ENCODE data around the gene CCDC9B.

Gene CCDC9B

GRCh38 chr15:40303576-40303975, 37.2 kb downstream of the CCDC9B start:
- no peak for DNase-seq

DNA sequence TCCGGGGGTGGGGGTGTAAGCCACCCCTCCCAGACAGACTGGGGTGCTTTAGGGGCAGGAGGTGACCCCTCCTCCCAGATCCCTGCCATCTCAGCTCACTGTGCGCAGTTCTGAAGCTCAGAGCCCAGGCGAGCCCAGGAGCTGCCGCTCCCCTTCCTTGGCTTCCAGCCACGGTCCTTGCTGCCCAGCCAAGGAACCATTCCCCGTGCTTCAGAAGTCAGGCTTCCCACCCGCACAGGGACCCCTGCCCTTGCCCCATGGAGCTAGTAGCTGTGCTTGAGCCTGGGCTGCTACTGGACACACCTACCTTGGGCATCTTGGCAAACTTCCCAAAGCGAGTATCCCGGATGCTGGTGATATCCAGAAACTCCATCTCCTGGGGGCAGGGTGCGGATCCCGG, 37.8 kb downstream of the CCDC9B start:
- DNase-seq = no peak

DNA sequence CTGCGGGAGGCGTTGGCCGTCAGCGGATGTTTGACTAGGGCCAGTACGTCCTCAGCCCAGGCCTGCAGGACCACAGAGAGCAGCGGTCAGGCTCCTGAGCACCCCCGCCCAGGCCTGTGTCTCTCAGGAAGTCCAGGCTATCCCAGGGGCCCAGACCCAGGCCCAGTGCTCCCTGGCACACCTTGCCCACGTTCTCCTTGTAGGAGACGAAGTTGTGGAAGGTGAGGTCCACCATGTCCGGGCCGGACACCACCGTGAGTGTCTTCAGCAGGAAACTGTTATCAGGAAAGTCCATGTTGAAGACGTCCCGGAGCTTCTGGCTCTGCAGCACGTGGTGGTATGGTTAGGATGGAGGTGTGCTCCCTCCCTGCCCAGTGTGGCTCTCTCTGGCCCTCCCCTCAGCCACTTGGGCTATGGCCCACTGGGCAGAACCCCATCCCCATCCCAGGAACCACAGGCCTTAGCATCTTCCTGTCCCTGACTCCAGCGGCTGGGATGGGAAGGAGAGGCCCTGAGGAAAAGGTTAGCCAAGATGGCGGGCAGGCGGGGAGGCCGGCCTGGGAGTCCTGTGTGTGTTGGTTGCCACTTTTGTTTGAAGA, 38.4 kb downstream of the CCDC9B start:
- no peak for DNase-seq

GRCh38 chr15:40301467-40302179, 39.1 kb downstream of the CCDC9B start:
- no peak for DNase-seq

- DNase-seq = no peak
These were observed 40.0 kb downstream of the CCDC9B start for GRCh38 chr15:40300771-40301170.

GRCh38 chr15:40300367-40300766, 40.4 kb downstream of the CCDC9B start:
- DNase-seq = no peak

DNA sequence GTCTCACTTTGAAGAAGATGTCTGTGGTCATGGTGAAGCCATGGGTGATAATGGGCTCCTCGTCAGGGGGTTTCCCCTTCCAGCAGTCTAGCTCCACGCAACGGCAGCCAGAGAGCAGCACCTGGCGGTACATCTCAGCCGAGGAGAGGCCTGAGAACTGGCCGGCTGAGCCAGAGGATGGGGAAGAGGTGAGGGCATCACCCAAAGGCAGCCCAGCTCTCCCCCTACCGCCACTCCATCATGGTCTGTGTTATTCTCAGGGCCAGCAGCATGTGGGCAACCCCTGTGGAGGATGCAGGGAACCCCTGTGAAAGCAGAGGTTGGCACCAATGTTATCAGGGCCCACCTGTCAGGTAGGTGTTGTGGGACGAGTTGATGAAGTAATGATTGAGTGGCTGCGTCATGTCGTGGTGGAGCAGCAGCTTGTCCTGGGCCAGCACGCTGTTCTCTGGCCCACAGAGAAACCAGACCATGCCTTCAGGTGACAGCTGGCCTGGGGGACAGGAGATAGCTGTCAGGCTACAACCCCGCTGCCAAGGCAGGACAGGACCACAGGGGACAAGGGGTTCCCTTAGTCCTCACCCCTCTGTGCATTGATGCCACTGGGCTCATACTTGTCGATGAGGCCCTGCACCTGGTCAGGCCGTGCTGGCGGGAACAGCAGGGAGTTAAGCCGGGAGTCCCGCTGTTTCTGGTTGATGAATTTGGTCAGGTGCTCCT, 42.4 kb downstream of the CCDC9B start:
- no peak for DNase-seq

DNA sequence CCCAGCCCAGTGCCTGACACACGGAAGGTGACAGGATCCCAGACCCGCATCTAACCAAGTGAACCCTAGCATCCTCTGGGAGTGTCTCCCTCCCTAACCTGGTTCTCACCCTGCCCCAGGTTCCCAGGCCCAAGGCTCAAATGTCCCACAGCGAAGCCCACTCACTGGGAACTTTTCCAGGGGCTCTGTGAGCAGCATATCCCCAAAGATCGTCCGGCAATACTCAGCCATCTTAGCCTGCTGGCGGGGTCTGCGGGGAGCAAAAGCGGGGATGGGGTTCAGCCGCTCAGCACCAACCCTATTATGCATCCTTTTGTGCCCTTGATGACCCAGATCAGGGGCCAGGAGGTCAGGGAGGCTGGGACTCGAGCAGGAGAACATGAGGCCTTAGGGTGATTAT, 43.4 kb downstream of the CCDC9B start:
- no peak for DNase-seq

GRCh38 chr15:40296561-40297230, 44.0 kb downstream of the CCDC9B start:
- DNase-seq = no peak

GRCh38 chr15:40295877-40296560, 44.7 kb downstream of the CCDC9B start:
- no peak for DNase-seq

DNA sequence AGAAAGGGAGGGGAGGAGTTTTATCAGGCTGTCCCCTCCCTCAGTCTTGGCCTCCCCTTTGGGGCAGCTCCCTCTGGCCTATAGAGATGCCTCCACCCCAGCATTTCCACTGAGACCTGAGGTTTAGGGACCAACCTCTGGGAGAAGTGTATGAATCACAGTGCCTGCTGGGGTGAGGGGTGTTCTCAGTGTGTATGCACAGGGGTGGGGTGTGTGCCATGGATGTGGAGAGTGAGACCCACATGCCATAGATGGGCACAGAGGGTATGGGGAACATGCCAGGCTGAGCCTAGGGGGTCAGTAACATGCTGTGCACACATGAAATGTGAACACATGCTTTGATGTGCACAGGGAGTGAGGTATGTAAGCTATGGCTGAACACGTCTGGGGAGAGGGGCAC, 45.4 kb downstream of the CCDC9B start:
- DNase-seq = no peak

DNA sequence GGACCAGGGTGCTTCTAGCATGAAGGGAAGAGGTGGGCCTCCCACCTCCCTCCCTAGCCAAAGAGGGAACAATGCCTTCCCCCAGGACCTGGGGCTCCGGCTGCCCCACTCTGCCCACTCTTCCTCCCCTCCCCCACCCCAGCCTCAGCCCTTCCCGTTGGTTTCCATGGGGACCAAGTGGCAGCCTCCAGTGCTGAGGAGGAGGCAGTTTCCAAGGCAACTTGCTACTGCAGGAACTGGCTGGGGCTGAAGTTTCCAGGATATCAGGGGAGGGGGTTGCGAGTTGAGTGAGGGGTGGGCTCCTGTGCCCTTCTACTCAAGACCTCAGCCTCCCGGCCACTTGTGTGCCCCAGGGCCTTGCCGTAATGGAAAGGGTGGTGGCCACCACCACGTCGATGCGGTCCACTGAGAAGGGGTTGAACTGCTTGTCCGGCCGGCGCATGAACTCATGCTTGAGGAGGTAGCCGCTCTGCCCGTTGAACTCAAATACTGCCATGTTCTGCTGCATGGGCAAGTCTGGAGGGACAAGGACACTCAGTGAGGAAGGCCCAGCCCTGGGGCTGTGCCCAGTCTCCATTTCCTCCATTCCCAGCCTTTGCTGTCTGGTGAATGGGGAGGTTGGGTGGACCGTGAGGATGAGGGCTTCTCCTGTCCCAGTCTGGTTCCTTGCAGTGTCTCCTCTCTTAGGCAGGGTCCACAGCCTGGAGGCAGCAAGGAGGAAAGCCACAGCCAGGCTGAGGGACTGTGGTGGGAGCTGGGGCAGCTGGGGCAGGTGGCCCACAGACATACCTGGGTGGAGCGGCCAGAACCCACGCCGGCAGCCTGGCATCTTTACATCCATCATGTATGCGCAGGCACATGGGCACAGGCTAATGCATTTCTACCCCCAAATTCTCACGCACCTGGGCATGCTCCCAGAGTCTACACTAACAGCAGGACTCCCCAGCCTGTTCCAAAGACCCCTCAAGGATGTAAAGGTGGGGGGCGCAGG, 46.5 kb downstream of the CCDC9B start:
- DNase-seq = no peak

DNA sequence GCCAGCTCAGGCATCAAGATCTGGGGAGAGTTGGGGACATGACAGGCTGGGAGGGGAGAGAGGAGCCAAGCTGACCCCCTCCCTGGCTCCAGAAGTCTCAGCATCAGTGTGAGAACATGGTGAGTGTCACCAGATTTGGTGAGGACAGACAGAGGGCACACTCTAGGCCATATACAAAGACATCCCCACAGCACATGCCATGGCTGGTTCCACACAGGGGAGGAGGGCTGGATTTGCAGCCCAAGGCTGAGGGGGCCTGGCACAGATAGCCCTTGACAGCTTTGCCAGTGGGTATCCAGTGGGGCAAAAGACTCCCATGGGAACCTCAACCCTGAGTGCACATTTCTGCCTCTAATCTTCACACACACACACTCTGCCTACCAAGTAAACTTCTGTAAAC, 47.7 kb downstream of the CCDC9B start:
- no peak for DNase-seq

GRCh38 chr15:40292246-40292645, 48.5 kb downstream of the CCDC9B start:
- no peak for DNase-seq

DNA sequence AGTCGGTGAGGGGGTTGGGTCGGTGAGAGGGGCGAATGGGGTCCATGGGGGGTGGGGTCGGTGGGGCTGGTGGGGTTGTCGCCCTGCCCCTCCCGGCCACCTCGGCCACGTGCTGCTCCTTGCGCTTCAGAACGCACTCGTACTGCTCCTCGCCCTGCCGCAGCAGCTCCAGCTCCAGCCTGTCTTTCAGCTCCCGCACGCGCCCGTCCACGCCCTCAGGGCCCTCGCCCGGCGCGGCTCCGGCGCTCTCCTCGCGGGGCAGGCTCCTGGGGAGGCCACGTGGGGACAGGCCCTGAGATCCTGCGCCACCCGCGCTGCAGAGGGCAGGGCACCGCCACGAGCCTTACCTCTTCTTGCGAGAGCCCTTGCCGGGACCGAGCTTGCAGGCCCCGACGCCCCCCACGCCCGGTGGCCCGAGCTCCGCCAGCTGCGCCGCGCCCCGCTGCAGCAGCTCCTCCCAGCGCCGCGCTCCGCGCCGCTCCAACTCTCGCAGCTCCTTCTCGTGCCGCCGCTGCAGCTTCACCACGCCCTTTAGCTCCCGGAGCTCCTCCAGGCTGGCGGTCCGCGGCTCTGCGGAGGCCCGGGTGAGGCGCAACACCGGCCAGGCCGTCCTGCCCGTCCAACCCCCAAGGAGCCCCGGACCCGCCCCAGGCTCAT, 49.7 kb downstream of the CCDC9B start:
- DNase-seq = no peak

DNA sequence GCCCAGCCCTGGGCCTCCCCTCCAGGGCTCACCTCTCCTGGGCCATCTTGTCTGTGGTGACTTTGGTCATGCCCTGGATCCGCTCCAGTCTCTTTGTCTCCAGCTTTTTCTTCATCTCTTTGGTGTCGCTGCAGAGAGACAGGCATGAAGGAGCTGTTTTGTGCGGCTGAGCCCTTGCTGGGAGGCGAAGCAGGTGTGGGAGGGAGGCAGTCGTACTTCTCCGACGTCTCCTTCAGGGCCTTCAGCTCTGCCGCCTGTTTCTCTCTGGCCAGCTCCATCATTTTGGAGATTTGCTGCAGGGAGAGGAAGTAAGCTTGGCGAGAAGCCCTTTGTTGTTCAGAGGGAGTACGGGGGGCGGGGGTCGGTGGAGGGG, 50.2 kb downstream of the CCDC9B start:
- DNase-seq = no peak

GRCh38 chr15:40289140-40289775, 51.5 kb downstream of the CCDC9B start:
- no peak for DNase-seq

GRCh38 chr15:40287968-40288367, 52.8 kb downstream of the CCDC9B start:
- DNase-seq = no peak

- no peak for DNase-seq
These were observed 53.2 kb downstream of the CCDC9B start for GRCh38 chr15:40287505-40287904.

- DNase-seq = no peak
These were observed 53.9 kb downstream of the CCDC9B start for GRCh38 chr15:40286794-40287193.

DNA sequence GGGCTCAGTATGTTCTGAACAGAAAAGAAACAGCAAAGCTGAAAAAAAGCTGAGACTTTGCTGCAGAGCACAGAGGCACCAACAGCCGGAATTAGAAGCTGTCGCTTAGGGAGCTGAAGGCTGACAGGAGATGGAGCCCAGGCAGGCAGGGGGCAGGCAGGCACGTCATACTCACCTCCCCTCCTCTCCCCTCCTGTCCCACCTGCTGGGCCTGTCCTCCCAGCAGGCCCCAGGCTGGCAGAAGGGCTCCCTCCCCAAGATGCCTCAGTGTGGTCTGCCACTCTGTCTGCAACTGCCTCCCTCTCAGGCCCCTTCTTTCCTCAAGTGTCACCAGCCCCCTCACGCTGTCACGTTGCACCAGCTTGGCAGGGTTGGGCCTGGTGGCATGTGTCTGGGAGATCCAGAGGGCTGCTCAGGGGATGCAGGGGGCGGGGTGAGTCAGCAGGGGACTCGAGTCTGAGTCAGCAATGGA, 54.6 kb downstream of the CCDC9B start:
- DNase-seq = no peak
